ENCODE data around the gene MALRD1.

The MALRD1 gene

DNA sequence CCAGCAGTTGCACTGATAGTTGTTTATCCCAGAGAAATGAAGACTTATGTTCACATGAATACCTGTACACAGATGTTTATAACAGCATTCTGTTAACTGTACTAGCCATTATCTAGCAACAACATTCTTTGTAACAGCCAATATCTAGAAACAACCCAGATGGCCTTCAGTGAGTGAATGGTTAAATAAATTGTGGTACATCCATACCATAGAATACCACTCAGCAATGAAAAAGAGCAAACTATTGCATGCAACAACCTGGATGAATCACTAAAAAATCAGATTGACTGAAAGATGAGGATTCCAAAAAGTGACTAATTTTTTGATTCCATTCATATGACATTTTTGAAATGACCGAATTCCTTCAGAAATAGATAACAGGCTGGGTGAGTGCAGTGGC lies 360.3 kb downstream of the MALRD1 start:
- no peak for DNase-seq

DNA sequence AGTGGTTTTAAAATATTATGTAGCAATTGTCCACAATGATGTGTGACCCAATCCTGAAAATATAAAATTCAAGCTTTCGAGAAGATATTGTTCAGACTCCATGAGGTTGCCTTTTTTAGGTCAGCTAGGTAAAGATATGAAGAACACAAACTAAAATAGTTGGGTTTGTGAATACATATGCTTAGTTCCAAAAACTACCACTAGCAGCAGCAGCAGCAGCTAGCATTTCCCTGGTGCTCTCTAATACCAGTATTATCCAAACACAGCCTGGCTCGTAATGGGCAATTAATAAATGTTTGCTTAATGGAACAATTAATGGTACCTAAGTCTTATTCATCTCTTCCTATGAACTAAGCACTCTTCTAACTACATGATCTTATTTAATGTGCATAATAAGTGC lies 362.5 kb downstream of the MALRD1 start:
- no peak for DNase-seq

DNA sequence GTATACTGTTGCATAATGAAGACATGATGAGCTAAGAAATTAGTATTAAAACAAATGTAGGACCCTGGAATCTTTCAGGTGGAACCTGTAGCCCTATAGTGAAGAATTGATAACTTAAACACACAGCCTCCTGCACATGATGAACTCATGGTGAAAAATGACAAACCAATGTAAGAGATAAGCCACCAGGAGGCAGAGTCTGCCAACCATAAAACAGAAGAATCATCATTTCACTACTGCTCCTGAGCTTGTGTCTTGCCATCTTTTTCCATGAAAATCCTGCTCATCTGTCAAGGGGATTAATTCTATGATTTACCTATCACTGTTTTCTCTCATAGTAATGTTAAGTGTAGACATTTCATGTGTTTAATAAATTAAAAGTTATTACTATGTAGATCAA lies 363.9 kb downstream of the MALRD1 start:
- no peak for DNase-seq

DNA sequence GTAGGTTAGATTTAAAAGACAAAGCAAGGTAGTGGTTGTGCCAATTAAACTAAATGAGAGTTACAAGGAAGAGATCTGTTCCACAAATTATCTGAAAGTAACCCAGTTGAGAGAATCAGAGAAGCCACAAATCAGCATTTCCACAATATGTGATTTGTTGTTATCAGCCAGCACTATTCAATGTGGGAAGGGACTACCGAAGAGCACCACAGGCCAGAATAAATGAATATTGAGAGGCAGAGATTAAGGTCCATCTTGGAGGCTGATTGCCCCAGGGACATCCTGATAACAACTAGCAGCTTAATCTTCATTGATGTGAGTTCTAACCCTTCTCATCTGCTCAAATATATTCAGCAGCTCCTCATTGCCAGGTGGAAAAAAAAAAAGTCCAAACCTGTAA lies 367.6 kb downstream of the MALRD1 start:
- DNase-seq, result no peak

DNA sequence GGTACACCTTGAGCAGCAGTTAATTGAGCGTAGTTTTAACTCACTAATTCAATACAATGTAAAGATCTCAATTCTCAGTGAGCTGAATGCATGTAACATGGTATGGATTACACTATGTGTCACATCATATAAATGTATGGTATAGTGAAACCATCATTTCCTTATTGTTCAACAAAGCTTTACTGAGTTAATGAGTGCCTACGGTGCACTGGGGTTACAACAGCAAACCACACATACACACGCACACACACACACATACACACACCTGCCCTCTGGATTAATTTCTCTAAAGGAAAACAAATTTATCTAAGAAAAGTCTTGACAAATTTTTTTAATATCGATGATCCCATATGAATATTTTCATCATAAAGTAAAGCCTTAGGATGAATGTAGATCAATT lies 369.1 kb downstream of the MALRD1 start:
- no peak for DNase-seq

DNA sequence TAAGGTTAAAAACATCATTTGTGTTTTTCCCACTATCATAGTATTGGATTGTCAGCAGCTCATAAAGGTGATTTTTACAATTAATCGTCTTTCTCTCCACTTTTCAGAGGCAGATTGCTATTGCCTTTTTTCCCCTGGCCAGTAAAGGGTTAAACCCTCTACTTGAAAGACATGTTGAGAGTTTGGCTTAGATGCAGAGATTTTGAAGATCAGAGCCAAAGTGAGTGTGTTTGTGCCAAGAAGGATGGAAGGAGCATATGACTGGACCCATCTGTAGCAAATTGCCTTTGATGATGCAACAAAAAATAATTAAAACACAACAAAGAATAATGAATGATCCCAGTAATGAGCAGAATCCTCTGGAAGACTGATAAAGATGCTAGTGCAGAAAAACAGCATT lies 373.1 kb downstream of the MALRD1 start:
- DNase-seq, result no peak

- no peak for DNase-seq
Observed at GRCh38 chr10:19426034-19426433, 377.4 kb downstream of the MALRD1 start.

DNA sequence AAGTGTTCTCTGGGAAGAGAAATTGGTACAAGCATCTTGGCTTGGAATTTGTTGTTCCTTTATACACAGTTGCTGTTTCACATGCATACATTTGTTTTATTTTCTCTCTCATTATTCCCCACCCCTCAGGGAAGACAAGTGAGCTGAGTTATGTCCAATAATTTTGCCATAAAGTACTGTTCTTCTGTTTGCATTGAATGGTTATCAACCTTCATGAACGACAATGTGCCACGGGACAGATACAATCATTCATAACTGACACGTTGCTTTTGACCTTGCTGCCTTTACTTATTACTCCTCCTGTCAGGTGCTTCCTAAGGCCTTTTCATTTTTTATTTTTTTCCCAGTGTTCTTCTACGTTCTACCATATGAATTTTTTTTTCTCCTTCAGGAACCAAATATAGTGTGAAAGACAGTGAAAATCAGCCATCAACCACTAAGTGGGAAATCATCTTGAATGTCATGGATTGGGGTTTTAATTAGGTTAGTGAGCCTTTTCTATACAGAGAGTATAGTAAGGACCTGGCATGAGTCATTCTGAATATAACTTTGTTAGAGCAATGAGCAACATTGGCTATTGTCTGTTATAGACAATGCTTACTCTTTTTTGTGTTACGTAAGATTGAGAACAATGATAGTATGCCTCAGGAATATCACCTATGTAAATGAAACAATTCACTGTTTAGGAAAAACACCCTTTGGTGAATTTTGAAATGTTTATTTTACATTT lies 383.2 kb downstream of the MALRD1 start:
- no peak for DNase-seq

DNA sequence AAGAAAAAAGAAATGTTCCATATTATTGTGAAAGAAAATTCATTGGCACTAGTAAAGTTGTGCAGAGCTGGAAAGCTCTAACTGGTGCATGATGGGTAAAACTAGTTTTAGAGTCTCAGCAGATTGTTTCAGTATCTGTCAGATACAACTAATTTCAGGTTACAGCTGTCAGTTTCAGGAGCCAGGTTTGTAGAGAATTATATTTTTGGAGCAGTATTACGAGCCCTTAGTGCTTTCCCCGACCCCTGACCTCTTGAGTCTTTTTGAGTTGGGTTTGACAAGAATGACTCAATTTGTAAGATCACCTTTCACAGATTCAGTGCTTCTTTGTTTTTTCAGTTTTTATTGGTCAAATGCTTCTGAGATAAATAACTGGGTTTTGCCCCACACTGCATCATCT lies 401.3 kb downstream of the MALRD1 start:
- no peak for DNase-seq

DNA sequence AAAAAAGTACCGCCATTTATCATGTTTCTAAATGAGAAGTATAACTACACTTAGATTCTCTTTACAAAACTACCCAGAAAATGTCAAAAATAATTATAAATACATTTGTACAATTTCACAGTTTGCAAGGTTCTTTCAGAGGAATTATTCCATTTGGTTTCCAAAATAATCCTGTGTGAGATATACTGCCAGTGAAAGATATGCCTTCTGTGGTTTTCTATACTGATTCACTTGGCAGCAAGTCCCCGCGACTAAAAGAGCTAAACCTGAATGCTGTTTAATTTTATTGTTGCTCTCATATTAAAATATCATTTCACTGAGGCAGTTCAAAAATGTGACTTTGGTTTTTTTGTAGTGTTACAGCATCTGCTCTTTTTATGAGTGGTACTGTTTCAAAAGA lies 402.8 kb downstream of the MALRD1 start:
- DNase-seq, result no peak

- DNase-seq, result no peak
Observed at GRCh38 chr10:19451937-19452336, 403.3 kb downstream of the MALRD1 start.

- DNase-seq, result no peak
Observed at GRCh38 chr10:19453967-19454366, 405.4 kb downstream of the MALRD1 start.

DNA sequence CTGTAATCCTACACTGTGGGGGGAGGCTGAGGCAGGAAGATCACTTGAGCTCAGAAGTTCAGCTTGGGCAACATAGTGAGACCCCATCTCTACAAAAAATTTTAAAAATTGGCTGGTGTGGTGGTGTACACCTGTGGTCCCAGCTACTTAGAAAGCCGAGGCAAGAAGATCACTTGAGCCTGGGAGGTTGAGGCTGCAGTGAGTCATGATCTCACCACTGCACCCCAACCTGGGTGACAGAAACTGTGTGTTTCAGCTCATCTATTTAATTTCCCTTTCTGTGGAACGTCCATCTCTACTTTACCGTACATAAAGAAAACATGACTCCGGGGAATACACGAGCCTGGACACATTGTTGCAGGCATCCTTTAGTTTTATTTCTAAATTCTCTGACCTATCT lies 413.0 kb downstream of the MALRD1 start:
- DNase-seq, result no peak

DNA sequence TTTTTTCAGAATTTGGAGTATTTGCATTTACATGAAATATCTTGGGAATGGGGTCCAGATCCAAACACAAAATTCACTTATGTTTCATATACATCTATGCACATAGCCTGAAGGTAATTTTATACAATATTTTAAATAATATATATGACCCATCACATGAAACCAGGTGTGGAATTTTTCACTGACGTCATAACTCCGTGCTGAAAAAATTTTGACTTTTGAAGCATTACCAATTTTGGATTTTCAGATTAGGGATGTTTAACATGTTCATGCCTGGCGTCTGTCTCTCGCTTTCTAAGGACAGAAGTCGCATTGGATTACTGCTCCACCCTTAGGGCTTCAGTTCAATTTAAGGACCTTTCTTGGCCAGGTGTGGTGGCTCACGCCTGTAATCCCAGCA lies 418.1 kb downstream of the MALRD1 start:
- DNase-seq, result no peak

DNA sequence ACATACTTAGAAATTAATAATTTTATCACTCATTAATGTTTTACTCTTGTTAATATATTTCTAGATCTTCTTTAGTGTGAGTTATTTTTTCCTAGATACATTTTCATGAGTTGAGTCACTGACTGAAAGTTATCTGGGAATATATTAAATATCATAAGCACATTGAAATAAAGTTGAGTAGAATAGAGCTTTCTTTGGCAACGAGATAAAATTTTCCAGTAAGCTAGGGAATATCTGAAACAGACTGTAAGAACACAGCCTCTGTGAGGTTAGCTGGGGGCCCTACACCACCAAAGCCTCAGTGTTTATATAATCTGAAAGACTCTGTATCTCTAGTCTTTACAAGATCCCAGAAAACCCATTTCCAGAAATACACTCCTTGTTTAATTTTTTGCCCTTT lies 419.8 kb downstream of the MALRD1 start:
- no peak for DNase-seq

DNA sequence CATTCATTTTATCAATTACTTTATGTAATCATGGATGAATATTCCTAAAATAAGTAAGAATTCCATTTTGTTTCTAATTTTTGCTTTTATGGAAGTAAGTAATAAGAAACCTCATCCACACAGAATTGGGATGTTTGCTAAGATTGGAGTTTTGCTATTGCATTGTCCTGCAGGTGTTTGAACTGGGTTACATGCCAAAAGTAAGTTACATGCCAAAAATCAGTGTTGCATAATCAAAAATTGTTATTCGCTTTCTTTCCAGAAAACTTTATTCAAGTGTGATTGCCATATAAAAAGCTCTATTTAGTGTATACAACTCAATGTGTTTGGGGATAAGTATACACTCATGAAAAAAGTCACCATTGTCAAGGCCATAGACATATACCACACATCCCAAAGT lies 420.9 kb downstream of the MALRD1 start:
- no peak for DNase-seq

GRCh38 chr10:19479854-19480253 lies 431.3 kb downstream of the MALRD1 start:
- no peak for DNase-seq

GRCh38 chr10:19480353-19480752 lies 431.8 kb downstream of the MALRD1 start:
- DNase-seq, result no peak

GRCh38 chr10:19483421-19483820 lies 434.8 kb downstream of the MALRD1 start:
- no peak for DNase-seq

GRCh38 chr10:19488592-19489280 lies 440.1 kb downstream of the MALRD1 start:
- no peak for DNase-seq

DNA sequence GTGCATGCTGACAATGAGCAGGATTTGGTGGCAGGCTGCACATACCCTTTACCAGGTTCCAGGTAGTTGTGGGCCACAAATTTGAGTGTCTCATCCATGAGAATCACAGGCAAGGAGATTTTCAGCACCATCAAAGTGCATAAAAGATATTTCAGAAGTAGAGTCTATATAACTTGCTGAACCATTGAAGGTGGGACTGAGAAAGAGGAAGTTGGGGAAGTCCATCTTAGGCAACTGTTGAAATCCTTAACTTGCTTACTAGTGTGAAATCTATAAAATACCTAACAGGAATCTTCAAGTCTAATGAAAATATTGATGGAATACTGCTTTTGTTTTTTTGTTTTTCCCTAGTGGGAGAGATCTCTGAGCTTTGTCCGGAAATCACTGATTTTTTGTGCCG lies 442.6 kb downstream of the MALRD1 start:
- no peak for DNase-seq

DNA sequence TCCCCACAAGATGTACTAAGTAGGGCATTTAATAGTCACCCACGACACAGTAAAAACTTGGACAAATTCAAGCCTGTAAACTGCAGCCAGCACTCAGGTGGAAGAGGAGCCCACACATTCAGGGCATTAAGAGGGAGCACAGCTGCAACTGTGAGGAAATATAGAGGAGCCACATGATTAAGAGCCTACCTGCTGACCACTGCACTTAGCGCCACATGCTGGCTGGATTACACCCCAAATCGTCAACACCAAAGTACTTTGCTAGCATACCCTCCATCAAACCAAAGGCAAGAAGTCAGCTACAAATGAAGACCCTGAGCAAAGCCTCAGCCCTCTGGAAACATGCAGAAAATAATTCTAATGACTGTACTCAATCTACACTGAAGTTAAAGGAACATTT lies 445.3 kb downstream of the MALRD1 start:
- DNase-seq, result no peak

- no peak for DNase-seq
Observed at GRCh38 chr10:19497026-19497425, 448.4 kb downstream of the MALRD1 start.

DNA sequence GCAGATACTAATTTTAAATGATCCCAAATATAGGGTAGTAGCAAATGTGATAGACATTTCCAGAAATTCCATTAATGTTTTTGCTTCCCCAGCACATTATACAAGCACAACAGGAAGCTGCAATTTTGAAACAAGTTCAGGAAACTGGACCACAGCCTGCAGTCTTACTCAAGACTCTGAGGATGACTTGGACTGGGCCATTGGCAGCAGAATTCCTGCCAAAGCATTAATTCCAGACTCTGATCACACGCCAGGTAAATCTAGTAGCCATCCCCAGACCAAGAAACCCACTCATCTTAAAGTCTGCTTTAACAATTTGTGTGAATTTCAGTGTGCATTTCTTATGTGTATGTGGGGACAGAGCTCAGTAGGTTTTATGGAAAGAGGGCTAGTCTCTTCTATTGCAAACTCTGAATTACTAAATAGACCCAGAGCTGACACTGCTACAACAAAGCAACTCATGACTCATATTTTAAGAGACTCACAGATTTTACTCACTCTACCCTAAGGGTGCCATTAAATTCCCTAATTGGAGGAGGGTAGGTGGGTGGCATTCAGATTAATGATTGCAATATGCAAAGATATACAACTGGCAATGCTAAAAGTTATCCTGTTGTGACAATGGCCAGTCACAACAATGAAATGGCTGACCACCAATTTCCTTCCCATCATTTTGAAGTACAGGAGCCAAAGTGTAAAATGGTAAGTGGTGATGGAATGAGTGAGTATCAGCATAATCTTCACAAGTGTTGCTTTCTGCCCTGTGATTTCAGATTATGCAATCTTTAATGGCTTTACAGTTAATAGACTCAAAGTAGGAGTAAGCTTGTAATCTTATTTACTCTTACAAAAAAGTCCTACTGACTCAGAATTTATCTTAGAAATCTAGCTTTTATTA lies 450.0 kb downstream of the MALRD1 start:
- DNase-seq, result no peak

All from central memory CD4-positive, alpha-beta T cell (primary cell).